ENCODE results near the gene RAD9A. TPM values are rescaled to one million over a fixed set of nuclear protein-coding genes. Genes with fewer than 3 reads are reported as not detected.
A peak's percentile ranks its signal among the peaks of the same experiment; 100 is the strongest.

Gene RAD9A
- total and polyA plus RNA-seq, 9 of the 15 experiments (the other 6 are each of a cell fraction or from before 2014, with no cell fraction given): 1.4 to 41.2 (median 16.1) TPM

- TF ChIP-seq CHD7 (IDR thresholded peaks at IDR 0.05; ENCODE audit: low read depth, low read length): no peak
- TF ChIP-seq NFE2L1 (tag; IDR thresholded peaks at IDR 0.05; ENCODE audit: borderline replicate concordance, low read depth): no peak
- no peak for TF ChIP-seq PCBP2 (IDR thresholded peaks at IDR 0.05; ENCODE audit: low read depth, low read length, poor library complexity, severe bottlenecking)
- peak; percentile 43 for TF ChIP-seq HMGN3 (IDR thresholded peaks at IDR 0.05; ENCODE audit: borderline replicate concordance, extremely low read depth, insufficient read length, low read depth, low read length)
- TF ChIP-seq ZNF583 (CRISPR knock-in tag; IDR thresholded peaks at IDR 0.05): 0 out of 2 replicates have a peak, but pooled peaks have one; percentile 20
- no peak for TF ChIP-seq HOMEZ (CRISPR knock-in tag; IDR thresholded peaks at IDR 0.05)
- no peak for TF ChIP-seq ZBTB1 (CRISPR knock-in tag; IDR thresholded peaks at IDR 0.05; ENCODE audit: borderline replicate concordance, low read depth)
- TF ChIP-seq GABPB2 (CRISPR knock-in tag; conservative IDR thresholded peaks at IDR 0.05): no peak
- no peak for TF ChIP-seq MCM3 (IDR thresholded peaks at IDR 0.05)
- TF ChIP-seq RFX1 (IDR thresholded peaks at IDR 0.05): no peak
- peak; percentile 49; the same call in 1 of the 2 replicates for TF ChIP-seq E2F3 (CRISPR knock-in tag; IDR thresholded peaks at IDR 0.05)
- TF ChIP-seq, protein P1, sequence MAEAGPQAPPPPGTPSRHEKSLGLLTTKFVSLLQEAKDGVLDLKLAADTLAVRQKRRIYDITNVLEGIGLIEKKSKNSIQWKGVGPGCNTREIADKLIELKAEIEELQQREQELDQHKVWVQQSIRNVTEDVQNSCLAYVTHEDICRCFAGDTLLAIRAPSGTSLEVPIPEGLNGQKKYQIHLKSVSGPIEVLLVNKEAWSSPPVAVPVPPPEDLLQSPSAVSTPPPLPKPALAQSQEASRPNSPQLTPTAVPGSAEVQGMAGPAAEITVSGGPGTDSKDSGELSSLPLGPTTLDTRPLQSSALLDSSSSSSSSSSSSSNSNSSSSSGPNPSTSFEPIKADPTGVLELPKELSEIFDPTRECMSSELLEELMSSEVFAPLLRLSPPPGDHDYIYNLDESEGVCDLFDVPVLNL (CRISPR knock-in tag; IDR thresholded peaks at IDR 0.05; ENCODE audit: low read depth): no peak
- TF ChIP-seq TAF7 (tag; IDR thresholded peaks at IDR 0.05): peak; percentile 77
- no peak for TF ChIP-seq FUS (optimal IDR thresholded peaks at IDR 0.05; ENCODE audit: low read depth, low read length)
Observed at GRCh38 chr11:67353317-67354074, 38.3 kb upstream of the RAD9A start, which contains the start of gene POLD4 (continued).
